ENCODE measurements around the gene SHANK3.

DNA sequence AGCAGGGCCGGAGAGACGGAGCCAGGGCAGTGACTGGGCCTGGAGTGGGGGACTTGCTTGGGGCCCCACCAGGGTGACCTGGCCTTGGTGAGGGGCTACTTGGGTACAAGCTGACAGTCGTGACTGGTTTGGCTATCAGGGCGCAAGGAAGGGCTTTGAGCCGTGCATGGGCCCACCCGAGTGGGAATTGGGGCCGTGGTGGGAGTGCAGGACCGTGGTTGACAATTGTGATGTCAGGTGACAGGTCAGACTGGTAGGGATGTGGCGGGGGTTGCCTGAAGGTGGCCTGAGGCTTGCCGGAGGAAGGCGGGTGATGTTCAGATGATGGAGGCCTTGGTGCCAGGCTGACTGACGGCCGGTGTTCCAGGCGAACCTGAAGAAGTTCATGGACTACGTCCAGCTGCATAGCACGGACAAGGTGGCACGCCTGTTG lies 5.6 kb downstream of the SHANK3 start:
- TF ChIP-seq CTCF (IDR thresholded peaks at IDR 0.05), result no peak
- no peak for TF ChIP-seq ZFX (IDR thresholded peaks at IDR 0.05; ENCODE audit: borderline replicate concordance)

All from 22Rv1 (cell line).